SKM-1 treated with dmso at 0.1 percent for 144 hours (cell line): ENCODE results near the gene SLC25A2.
"Not testable (repeated sequence)": the region's sequence is repeated elsewhere in the genome, so short reads cannot be mapped to it uniquely, and the experiment has no call there.

Source experiments
- DNase-seq: peaks from one replicate; lab custom pipeline; 2025; ENCODE audit not compliant: unreplicated experiment; lab: John Stamatoyannopoulos, UW

SLC25A2 gene

DNA sequence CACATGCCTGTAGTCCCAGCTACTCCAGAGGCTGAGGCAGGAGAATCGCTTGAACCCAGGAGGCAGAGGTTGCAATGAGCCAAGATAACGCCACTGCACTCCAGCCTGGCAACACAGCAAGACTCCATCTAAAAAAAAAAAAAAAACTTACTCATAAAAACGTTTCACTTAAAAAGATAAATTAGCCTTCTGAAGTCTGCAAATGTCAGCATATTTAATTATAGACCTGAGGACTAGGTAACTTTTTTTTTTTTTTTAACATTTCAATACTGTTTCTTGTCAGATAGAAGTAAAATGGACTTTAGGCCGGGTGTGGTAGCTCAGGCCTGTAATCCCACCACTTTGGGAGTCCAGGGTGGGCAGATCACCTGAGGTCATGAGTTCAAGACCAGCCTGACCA, 13.1 kb upstream of the SLC25A2 start:
- not testable (repeated sequence) for DNase-seq

DNA sequence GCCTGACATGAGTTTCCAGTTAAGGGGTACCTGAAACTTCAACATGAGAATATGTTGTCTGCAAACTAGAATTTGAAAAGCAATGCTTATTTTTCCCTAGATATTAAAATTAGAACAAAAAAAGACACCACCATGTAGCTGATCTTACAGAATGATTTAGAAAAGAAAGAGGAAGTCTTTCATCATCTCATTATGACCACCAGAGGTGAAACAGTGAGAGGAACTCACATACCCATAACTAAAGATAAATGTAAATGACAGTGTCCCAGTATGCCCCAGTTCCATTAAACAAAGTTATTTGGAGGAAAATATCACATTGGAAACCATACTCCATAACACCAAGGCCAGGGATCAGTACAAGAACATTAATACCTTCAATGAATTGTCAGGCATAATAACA, 9.9 kb upstream of the SLC25A2 start:
- DNase-seq, result no peak

DNA sequence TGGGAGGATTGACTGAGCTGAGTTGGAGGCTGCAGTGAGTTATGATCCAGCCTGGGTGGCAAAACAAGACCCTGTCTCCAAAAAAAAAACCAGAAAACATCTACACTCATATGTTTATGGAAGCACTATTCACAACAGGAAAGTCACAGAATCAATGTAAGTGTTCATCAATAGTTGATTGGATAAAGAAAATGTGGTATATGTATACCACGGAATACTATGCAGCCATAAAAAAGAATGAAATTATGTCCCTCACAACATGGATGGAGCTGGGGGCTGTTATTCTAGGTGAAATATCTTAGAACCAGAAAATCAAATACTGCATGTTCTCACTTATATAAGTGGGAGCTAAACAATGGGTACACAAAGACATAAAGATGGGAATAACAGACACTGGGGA, 2.8 kb upstream of the SLC25A2 start:
- no peak for DNase-seq

DNA sequence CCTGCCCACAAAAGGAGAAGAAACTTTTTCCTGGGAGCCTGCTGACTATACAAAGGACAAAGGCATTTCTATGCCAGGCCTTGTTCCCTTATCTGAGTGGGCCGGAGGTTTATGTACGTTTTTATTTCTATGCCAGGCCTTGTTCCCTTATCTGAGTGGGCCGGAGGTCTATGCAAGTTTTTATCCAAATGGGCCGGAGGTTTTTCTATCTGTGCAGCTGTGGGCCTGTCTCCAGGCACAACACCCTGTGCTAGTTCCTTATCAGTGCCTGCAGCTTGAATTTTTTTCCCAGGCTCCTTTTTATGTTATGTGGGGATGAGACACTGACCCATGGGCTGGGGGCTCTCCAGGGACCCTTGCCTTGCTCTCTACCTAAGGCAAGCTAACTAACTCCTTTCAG, 5.5 kb downstream of the SLC25A2 start:
- no peak for DNase-seq

DNA sequence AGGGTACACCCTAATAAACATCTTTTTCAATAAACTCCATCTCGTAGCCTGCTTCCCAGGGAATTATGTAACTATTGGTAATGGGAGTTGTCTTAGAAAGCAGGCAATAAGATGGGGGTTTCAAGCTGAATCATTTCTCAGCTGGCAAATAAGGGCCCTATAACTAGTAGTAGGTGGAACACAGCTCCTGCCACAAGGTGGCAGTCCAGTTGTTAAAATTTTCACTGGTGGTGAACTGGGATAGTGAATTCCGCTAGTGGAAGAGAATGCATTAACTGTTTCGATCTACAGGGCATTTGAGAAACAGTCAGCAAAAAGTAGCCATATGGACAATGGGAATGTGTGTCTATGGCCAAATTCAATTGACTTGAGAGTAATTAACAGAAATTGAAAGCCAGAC, 30.9 kb downstream of the SLC25A2 start:
- DNase-seq, result no peak

DNA sequence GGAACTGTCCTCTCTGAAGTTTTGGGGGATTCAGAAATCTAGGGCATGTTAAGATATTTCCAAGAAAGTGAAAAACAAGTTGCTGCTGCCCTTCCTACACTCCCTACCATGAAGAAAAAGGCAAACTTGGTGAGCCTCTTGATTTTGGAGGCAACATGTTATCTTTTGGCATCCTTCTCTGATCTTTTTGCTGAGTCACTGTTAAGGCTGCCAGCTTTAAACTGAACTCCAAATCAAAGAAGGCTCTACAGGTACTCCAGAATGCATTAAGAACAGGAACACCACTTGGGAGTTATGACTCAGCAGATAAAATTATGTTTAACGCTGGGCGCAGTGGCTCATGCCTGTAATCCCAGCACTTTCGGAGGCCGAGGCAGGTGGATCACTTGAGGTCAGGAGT, 34.7 kb downstream of the SLC25A2 start:
- DNase-seq, result no peak

DNA sequence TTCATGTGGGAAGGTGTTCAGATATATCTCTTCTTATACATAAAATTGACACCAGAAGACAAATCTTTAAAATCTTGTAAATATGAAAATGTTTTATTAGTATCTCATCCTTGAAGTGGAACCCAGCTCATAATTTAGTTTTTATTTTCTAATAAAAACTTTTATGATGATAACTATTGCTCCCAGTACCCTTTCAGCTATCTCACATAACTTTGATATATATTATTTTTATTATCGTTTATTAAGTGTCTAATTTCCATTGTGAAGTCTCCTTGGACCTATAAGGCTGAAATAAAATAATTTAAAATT, 42.7 kb downstream of the SLC25A2 start:
- DNase-seq, result no peak

DNA sequence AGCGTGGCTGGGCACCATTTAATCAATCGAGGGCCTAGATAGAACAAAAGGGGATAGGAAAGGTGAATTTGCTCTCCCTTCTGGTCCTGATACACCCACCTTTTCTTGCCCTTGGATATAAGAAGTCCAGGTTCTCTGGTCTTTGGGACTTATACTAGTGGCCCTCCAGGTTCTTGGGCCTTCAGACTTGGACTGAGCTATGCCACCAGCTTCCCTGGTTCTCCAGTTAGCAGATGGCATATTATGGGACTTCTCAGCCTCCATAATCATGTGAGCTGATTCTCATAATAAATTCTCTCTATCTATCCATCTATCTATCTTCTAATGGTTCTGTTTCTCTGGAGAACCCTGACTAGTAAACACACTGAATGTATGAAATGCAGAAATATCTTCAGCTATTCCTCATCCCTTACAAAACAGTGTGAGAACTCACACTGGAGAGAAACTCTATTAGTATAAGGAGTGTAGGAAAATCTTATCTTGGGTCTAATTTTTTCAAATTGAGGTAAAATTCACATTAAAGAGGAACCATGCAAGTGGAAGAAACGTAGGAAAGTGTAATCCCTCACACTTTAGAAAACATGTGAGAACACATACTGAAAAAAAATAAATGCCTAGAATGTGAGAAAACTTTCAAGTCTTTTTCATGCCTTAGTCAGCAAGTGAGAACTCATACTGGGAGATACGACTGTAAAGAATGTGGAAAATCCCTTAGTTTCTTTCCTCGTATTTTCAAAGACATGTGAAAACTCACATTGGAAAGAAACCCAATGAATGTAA, 43.2 kb downstream of the SLC25A2 start:
- no peak for DNase-seq

DNA sequence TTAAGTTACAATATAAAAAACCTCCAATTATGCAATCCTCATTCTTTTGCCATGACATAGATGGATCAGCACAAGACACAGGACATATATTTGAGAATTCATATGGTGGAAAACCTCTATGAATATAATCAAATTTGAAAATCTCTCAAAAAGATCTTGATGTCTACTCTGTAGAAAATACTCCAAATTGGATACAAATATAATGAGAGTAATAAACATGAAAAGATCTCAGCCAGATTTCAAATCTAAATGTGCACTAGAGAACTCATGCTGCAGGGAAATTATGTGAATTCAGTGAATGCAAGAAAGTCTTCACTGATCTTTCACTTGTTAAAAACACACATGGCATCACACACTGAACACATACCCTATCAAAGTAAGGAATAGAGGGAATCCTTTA, 44.9 kb downstream of the SLC25A2 start:
- DNase-seq, result no peak

DNA sequence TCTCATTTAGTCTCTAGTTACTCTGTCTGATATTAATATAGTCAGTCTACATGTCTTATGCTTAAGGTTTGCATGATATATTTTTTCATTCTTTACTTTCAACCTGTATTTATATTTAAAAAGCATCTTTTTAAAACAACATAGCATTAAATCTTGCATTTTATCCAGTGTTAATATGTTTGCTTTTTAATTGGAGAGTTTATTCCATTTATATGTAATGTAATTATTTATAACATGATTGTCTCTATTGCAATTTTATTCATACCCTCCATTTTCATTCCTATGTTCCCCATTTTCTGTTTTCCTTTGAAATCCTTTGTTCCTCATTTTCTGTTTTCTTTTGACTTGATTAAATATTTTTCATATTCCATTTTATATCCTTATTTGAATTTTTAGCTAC, 45.4 kb downstream of the SLC25A2 start:
- no peak for DNase-seq
